HCT116 (cell line): ENCODE measurements around the gene ETV4. TPM values are rescaled to one million over a fixed set of nuclear protein-coding genes. Genes with fewer than 3 reads are reported as not detected.

Experiments used
- ATAC-seq: fragments of 200-7000 bp; cut with Tn5 transposase; 2 replicates; pipeline ENCODE4 v1.9.1; 2020; ENCODE audit warnings: mild to moderate bottlenecking, moderate library complexity
- BruUV-seq: library from RNA; stranded (reverse); fragments of 400-500 nt; replicated peaks from 2 replicates; lab custom pipeline; 2021; lab: Mats Ljungman, UMichigan
- CTCF ChIA-PET: fragments of 300-600 bp; sonication (Branson Sonifier 250); formaldehyde crosslinking; loops from one replicate; lab custom pipeline; 2021; ENCODE audit warnings: antibody characterized with exemption; lab: Charles Lee
- POLR2A ChIA-PET: fragments of 300-600, 350-600 bp; sonication (Branson Sonifier 250); formaldehyde crosslinking; loops from one replicate; lab custom pipeline; 2021; ENCODE audit warnings: antibody characterized with exemption; lab: Charles Lee
- RAD21 ChIA-PET, 2 experiments: fragments of 300-600 bp; sonication (Branson Sonifier 250); formaldehyde crosslinking; loops; one replicate each; lab custom pipeline; 2023; ENCODE audit warnings: low total read pairs in 2 of 2; ENCODE audit not compliant: uncharacterized antibody in 2 of 2, unreplicated experiment in 2 of 2, low non-redundant PET in 1 of 2; lab: Charles Lee
- DNase-seq: peaks from one replicate; pipeline ENCODE4 v3.0.0-alpha.2; 2010; ENCODE audit warnings: low read depth, low spot score
- H2AFZ ChIP-seq: fragments of 200-600 bp; shearing (Covaris generic), sonication (generic); 2 replicates; pipeline ENCODE4 v1.6.1; 2017; ENCODE audit warnings: low read depth, mixed run types, mixed read lengths, antibody characterized with exemption, low read length; ENCODE audit not compliant: poor library complexity, severe bottlenecking
- H3K27ac ChIP-seq: 2 replicates; pipeline ENCODE4 v1.5.1; 2012; ENCODE audit warnings: low read depth, low read length
- H3K27me3 ChIP-seq: fragments of 200-600 bp; sonication (generic); 2 replicates; pipeline ENCODE4 v1.6.1; 2016; ENCODE audit warnings: mixed run types, low read length, mixed read lengths; ENCODE audit not compliant: insufficient read depth
- H3K36me3 ChIP-seq, 2 experiments: fragments of 200-500 bp in 1 of 2; fragments of 200-600 bp in 1 of 2; sonication (Bioruptor generic) in 1 of 2; sonication (generic) in 1 of 2; 2 replicates each; pipeline versions ENCODE4 v1.5.1 to v1.6.1; 2014 to 2016; ENCODE audit warnings: low read length in 2 of 2, inconsistent platforms in 1 of 2, mixed read lengths in 1 of 2, mixed run types in 1 of 2; ENCODE audit not compliant: insufficient read depth in 2 of 2, control insufficient read depth in 1 of 2
- H3K4me1 ChIP-seq, 2 experiments: fragments of 200-600 bp in 1 of 2; sonication (generic) in 1 of 2; 2 replicates each; pipeline versions ENCODE4 v1.5.1 to v1.6.1; 2012 to 2017; ENCODE audit warnings: low read length in 2 of 2, inconsistent platforms in 1 of 2, mild to moderate bottlenecking in 1 of 2, mixed read lengths in 1 of 2, mixed run types in 1 of 2, moderate library complexity in 1 of 2; ENCODE audit not compliant: insufficient read depth in 2 of 2, control insufficient read depth in 1 of 2
- H3K4me2 ChIP-seq: fragments of 200-600 bp; sonication (generic); 2 replicates; pipeline ENCODE4 v1.6.1; 2017; ENCODE audit warnings: mixed run types, low read length, mixed read lengths
- H3K4me3 ChIP-seq, 2 experiments: fragments of 200-600 bp in 1 of 2; sonication (generic) in 1 of 2; replicated peaks in 1 of 2; 2 replicates each; pipeline ENCODE4 v1.5.1; 2011 to 2016; ENCODE audit warnings: low read length in 2 of 2, control low read depth in 1 of 2, low read depth in 1 of 2, mild to moderate bottlenecking in 1 of 2, mixed read lengths in 1 of 2, mixed run types in 1 of 2
- H3K79me2 ChIP-seq: fragments of 200-600 bp; sonication (generic); 2 replicates; pipeline ENCODE4 v1.6.1; 2017; ENCODE audit warnings: mild to moderate bottlenecking, mixed run types, low read length, moderate library complexity, mixed read lengths; ENCODE audit not compliant: insufficient read depth
- H3K9ac ChIP-seq: fragments of 200-600 bp; sonication (generic); 2 replicates; pipeline ENCODE4 v1.6.1; 2016; ENCODE audit warnings: low read length, mixed read lengths
- H3K9me2 ChIP-seq: fragments of 200-600 bp; sonication (generic), shearing (Covaris generic); 2 replicates; pipeline ENCODE4 v1.6.1; 2017; ENCODE audit warnings: mixed run types, mild to moderate bottlenecking, moderate library complexity; ENCODE audit not compliant: insufficient read depth
- H3K9me3 ChIP-seq, 2 experiments: fragments of 200-500 bp in 1 of 2; fragments of 200-600 bp in 1 of 2; sonication (Bioruptor generic) in 1 of 2; sonication (generic) in 1 of 2; 2 replicates each; pipeline ENCODE4 v1.6.1; 2014 to 2017; ENCODE audit warnings: low read length in 2 of 2, mixed read lengths in 2 of 2, inconsistent platforms in 1 of 2, low read depth in 1 of 2, mild to moderate bottlenecking in 1 of 2, mixed run types in 1 of 2, moderate library complexity in 1 of 2; ENCODE audit not compliant: control insufficient read depth in 1 of 2, insufficient read depth in 1 of 2
- H4K20me1 ChIP-seq: fragments of 200-600 bp; sonication (generic), shearing (Covaris generic); 2 replicates; pipeline ENCODE4 v1.6.1; 2017; ENCODE audit warnings: mixed run types, mild to moderate bottlenecking, moderate library complexity; ENCODE audit not compliant: insufficient read depth
- ELF1 ChIP-seq: IDR thresholded peaks from 2 replicates; pipeline ENCODE4 v1.6.1; 2012; ENCODE audit warnings: low read depth, borderline replicate concordance
- JUND ChIP-seq: IDR thresholded peaks from 2 replicates; pipeline ENCODE4 v1.6.1; 2012
- POLR2AphosphoS5 ChIP-seq: IDR thresholded peaks from 2 replicates; pipeline ENCODE4 v1.6.1; 2011; ENCODE audit warnings: mild to moderate bottlenecking, low read depth, low read length, moderate library complexity
- REST ChIP-seq: IDR thresholded peaks from 2 replicates; pipeline ENCODE4 v1.6.1; 2012; ENCODE audit warnings: low read depth
- intact Hi-C: fragments of 100-400 bp; cut with micrococcal nuclease; formaldehyde crosslinking; loops from 2 replicates; pipeline ENCODE4 v1.10.0; 2022
- total RNA-seq: library from RNA; stranded (reverse); gene quantifications from one replicate; pipeline ENCODE4 v1.2.1, GENCODE V29; 2021; ENCODE audit not compliant: unreplicated experiment

The ETV4 gene
- total RNA-seq, 1 experiment from 2014 or later, result 51.5 TPM

GRCh38 chr17:43543300-43543699 is 2.8 kb downstream of the ETV4 start (continued):
- TF ChIP-seq REST, result no peak

- POLR2A ChIA-PET, result interaction anchor here (0.8 kb wide), 1 partner anchor 13 kb away, joined by 3 read pairs; no protein-coding TSS in a partner anchor
- Histone ChIP-seq H2AFZ (no peak overlapping the region), H3K79me2 (peaks cover 32% of the 10 kb centered on the region), H3K4me2 (no peak overlapping the region), H3K9me2 (no peaks in the 10 kb centered on the region), H3K4me1 (peaks cover 26 to 43% of the 10 kb centered on the region in 2 experiments), H3K9ac (no peak overlapping the region), H3K9me3 (no peaks in the 10 kb centered on the region), H3K4me3 (no peak overlapping the region), H3K27me3 (no peaks in the 10 kb centered on the region), H4K20me1 (no peaks in the 10 kb centered on the region)
- RAD21 ChIA-PET, result no interaction called here
- no TSS peak for BruUV-seq
- ATAC-seq, result no peak
- CTCF ChIA-PET, result no interaction called here
- intact Hi-C loops, result no loop called here
- DNase-seq, result no peak
- TF ChIP-seq ELF1 (no peak), JUND (no peak), POLR2AphosphoS5 (no peak)
- TF ChIP-seq, all 23 proteins: peak for 0
- Histone ChIP-seq H3K27ac (no peak overlapping the region), H3K36me3 (peaks cover 0 to 3% of the 10 kb centered on the region in 2 experiments; a peak in 1 of 4 replicates)
Measured at GRCh38 chr17:43542859-43543258, 3.3 kb downstream of the ETV4 start.
